ENCODE measurements around the gene GBGT1. TPM values are rescaled to one million over a fixed set of nuclear protein-coding genes. Genes with fewer than 3 reads are reported as not detected.

GBGT1 gene
- total RNA-seq, 1 donor from 2014 or later: 15.7 TPM

DNA sequence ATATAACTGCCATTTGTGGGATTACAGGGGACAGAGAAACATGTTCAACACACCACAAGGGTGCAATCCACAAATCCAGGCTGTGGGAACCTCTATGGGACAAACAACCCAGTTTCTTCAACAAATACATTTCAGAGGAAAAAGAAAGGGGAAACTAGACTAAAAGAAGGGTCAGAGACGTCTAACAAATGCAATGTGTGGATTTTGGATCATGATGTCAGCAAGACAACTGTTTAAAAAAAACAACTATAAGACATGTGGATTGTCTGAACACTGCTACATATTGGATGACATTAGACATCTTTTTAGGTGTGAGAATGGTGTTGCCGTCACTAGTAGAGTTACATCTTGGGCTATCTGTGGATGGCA is 38.8 kb downstream of the GBGT1 start:
- DNase-seq: no peak

DNA sequence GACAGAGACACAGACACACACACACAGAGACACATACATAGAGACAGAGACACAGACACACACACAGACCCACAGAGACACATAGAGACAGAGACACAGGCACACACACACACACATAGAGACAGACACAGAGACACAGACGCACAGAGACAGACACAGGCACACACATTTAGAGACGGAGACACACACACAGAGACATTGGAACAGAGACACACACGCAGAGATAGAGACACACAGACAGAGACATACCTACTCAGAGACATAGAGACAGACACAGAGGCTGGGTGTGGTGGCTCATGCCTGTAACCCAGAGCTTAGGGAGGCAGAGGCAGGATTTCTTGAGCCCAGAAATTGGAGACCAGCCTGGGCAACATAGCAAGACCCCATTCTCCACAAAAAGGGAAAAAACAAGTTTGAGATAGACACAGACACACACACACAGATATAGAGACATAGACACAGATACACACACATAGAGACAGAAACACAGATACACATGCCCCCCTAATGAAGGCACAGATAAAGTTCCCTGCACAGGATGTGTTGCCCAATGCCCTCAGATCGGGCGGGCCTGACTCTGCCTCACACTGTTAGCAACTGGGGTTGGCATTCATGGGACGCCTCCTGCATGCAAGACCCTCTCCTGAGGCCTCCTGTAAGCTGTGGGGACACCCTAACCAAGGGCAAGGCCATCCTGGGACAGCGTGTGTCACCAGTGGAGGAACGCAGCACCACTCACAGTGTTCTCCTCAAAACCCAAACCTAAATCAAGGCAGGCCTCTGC is 39.4 kb downstream of the GBGT1 start:
- DNase-seq: no peak

DNA sequence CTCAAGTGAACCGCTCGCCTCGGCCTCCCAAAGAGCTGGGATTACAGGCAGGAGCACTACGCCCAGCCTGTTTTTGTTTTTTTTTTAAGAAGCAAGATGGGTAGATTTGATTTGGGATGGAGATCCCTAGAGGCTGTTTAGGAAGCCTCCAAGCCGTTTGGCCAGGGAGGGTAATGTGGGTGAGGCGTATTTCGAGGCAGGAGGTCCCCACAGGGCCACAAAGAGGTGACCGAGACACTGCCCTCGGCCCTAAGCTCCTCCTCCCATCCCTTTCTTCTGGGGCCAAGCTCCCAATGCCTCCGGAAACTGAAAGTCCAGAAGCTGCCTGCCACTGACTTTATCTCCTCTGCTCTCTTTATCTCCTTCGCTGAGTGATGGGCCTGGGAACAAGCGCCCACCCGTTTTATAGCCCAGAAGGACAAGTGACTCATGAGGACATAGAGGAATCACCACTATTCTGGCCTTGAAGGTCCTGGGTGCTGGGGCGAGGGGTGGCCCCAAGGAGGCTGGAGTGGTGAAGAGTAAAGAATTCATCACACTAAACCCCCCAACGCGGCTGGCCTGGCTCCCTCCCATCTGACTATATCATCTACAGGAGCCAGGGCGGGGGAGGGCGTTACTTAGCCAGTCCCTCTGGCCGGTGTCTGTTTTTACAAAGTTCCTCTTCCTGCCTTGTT is 40.6 kb downstream of the GBGT1 start:
- no peak for DNase-seq

DNA sequence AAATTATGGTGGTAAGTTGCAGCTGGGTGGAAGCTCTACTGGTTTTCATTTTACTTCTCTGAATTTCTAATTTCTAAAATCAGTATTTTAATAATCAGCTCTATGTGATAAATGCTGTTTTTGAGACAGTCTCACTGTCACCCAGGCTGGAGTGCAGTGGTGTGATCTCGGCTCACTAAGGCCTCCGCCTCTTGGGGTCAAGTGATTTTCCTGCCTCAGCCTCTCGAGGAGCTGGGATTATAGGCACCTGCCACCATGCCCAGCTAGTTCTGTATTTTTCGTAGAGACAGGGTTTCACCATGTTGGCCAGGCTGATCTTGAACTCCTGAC is 41.1 kb downstream of the GBGT1 start:
- DNase-seq: no peak

DNA sequence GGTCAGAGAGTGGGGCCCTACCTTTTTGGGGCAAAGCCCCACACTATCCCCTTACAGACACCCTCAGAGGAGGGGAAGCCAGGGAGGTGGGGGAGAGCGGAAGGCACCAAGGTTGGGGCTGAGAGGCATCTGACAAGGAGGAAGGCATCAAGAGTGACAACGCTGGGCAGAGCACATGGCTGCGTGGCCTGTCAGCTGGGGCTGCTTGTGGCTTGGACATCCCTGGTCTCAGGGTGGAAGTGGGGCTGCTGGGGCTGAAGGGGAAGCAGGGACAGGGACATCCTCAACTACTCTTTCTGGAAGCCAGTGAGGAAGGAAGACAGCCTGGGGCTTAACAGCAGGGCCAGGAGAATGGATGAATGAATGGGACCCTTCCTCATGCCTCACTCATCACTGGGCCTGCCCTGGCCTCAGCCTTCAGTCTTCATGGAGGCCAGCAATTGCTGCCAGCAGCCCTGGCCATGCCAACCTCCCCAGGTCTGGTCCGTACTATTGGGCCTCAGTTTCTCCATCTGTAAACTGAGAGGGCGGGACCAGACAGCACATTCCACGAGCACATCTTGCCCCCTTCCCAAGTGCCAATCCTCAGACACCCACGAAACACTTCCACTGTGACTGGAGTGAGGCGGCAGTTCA is 41.7 kb downstream of the GBGT1 start:
- no peak for DNase-seq

DNA sequence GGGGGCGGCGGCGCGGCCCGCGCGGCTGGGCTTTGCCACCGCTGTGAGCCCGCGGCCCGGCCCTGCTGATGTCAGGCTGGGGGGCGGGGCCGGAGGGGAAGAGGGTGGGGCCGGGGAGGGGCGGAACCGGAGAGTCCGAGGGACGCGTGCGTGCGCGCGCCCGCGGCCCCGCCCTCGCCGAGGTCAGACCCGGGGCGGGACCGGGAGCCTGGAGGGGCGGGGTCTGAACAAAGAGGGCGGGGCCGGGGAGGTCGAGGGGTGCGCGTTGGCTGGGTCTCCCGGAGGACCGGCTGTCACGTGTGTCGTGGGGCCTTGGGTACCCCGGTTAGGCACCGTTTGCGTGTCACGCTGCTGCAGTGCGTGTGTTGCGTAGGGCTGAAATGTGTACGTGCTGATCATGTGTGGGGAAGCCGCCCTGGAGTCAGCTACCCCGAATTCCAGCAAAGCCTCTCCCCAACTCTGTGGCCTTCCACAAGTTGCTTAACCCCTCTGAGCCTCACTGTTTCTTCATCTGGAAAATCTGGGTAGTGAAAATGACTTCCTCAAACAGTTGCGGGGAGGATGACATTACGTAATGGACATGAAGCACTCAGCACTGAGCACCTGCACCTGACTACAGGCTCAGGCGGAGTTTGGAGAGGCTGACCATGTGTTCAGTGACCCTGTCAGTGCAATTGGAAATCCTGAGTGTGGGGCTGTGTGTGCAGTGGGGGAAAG is 42.4 kb downstream of the GBGT1 start, which contains the start of gene RALGDS:
RALGDS (minus strand) TSS at position 43 of the 717 bp plus-strand sequence. CDS start 86 bp downstream, outside the sequence.
- DNase-seq: peak; percentile 90

DNA sequence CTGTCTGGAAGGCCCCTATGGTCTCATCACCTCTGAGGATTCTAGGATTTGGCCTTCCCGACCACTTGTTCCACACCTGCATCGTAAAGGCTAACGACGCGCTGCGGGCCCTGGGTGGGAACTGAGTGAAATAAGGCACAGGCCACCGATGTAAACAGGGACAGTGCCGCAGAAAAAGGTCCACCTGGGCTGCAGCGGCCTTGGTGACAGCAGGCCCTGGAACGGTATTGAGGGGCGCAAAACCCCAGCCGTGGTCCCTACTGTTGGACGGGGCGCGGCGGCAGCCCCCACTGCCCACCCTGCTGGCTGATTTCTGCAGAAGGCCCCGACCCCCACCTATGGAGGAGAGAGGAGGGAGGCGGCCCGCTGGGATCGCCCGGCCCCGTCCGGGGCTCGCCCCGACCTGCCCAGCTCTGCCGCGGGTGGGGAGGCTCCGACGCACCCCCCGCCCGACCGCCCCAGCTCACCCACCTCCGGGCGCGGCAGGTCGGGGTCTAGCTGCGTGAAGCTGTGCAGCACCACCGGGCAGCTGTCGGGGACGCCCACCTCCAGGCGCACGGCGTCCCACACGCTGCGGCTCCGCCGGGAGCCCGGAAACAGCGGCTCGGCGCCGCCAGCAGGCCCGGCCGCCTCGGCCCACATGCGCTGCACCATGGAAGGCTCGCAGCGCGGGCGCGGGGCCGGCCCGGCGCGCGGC is 43.1 kb downstream of the GBGT1 start:
- DNase-seq: no peak

DNA sequence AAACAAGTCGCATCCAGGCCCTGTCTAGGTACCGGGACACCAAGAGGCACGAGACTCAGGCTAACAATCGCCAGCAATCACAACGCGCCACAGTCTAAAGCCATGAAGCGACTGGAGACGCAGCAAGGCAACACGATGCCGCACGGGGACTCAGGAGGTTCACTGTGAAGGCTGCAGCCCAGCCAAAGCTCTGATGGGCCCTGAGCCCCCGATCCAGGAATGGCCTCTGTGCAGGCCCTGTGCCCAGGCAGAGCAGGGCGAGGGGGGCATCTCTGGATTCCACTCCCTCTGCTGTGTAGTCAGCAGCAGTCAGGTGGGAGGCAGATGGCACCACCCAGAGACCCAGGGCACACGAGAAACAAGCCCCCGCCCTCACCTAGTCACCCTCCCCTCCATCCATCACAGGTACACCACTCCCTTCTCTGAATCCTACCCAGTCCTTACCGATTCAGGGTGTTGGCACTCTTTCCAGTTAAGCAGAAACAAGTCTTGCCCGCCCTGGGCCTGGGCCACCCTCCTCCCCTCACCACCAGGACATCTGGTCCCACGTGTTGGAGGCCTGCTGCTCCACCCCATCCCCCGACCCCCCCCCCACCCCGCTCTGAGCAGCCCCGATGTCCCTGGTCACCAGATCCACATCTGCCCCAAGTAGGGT is 43.7 kb downstream of the GBGT1 start:
- peak; percentile 43 for DNase-seq

DNA sequence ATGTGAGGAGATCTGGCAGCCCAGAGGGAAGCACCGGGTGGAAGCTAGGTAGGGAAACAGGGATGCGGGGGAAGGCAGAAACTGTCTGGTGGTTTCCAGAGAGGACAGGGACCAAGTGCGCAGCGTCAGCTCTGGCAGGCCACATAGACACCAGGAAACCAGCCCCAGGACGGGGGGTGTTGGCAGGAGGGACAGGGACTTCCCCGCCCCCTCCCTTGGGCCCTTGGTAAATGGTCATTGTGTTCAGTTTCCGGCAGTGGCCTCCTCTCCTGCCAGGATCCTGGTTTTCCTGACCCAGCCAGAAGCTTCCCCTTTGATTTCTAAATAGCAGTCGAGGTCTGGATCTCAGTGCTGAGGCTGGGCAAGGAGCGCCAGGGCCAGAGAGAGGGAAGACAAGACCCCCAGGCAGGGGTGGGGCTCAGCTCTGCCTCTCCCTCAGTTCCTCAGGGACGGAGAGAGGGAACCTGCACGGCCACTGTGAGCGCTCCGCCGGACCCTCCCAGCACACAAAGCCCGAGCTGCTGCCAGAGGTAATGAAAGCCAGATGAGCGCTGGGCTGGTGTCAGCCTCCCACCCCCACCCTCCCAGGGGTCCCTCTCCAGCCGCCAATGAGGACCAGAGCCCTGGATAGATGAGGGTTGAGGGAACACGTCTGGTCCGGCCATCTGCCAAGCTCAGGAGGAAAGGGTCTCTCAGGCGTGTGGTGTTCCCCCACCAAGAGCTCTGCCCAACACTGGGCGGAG is 44.4 kb downstream of the GBGT1 start:
- DNase-seq: peak; percentile 64

DNA sequence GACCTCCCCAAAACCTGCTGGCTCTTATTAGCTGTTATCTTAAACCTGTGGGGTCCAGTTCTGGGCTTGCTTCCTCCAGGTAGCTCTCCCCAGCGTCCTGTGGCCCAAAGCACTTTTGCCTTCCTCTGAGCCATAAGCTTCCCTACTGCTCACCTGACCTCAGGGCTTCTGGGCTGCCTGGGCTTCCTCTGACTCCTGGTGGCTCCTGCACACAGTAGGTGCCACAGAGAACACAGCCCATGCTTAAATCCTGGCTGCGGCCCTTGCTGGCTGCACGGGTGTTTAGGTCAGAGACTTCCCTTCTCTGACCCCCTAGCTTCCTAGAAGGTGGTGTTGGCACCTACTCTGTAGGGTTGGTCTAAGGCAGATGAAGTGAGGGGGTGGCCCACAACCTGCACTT is 45.1 kb downstream of the GBGT1 start:
- peak; percentile 7 for DNase-seq

DNA sequence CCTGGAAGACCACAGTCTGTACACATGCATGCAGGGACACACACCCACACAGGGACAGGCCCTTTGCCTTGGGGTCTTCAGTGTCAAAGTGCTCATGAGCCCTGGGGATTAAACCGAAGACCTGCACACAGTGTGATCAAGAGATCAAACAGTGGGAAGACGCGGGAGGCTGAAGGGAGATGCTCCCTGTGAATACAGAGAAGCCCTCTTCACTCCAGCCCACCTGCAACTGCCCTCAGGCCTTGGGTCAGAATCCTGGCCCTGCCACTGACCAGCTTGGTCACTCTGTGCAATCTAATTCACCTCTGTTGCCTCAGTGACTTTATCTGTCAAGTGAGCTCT is 45.6 kb downstream of the GBGT1 start:
- DNase-seq: no peak

DNA sequence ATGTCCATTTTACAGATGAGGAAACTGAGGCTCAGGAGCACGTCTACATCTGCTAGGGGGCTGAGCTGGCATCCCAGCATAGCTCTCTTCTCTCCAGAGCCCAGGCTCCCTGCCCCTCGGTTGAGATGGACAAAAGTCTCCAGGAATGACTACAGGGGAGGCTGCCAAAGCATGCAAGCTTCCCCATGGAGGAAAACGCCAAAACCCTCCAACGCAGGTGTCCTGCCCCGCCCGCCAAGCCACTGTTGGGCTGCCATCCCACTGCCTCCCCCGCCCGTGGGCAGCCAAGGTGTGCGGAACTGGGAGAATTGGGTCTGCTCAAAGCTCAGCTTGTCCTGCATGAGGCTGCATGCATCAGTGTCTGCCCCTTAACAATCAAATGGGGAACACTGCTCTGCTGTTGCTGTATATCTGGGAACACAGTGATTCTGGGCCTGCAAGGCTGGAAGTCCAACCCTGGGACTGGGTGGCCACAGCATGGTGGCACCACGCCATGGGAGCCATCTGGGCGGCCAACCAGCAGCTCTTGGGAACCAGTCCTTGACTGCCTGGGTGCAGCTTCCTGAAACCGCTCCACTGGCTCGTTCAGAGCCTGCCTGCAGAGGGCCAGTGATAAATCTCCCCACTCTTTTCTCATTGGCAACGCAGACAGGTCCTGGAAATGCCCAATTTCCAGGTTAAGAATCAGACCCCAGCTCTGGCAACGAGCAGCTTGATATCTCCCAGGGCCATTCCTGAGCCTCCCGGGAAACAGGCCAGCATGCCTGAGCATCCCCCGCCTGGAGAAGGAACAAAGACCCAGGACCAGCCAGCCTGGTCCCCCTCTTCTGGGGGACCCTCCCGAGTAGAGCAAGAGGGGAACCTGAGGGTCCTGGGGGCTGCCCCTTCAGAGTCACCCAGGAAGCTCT is 46.2 kb downstream of the GBGT1 start:
- no peak for DNase-seq

DNA sequence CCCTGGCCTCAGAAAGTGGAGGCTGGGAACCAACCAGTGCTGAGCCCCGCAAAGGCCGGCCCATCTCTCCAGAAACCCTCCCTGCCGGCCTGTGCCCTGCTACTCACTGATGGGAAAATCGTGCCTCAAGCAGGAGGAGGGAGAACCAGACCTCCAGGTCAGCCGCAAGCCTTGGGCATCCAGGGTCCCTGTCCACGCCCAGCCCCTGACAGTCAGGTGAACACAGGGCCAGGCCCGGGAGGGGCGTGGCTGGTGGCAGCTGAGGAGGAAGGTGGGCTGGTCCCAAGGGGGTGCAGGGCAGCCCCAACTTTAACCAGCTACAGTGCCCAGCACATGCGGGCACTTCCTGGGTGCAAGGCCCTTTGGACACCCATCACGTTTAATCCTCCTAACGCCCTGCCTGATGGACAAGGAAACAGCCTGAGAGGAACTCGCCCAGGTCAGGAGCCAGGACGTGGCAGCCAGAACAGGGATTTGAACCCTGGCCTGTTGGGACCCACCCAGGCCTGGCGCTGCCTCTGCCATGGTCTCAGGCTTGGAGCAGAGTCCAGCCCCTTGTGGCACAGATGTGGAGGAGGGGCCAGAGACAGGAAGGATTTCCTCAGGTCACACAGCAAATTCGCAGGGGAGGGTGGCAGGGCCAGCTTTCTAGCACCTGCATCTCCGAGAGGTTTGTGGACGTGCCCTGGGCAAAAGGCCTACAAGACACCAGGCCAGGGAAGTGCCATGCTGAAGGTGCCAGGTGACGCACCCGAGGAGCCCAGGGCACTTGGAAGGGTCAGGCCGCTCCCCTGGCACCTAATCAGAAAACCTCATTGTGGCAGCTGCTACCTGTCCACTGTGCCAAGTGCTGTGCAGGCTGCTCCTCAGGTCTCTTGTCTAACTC is 47.1 kb downstream of the GBGT1 start:
- no peak for DNase-seq

DNA sequence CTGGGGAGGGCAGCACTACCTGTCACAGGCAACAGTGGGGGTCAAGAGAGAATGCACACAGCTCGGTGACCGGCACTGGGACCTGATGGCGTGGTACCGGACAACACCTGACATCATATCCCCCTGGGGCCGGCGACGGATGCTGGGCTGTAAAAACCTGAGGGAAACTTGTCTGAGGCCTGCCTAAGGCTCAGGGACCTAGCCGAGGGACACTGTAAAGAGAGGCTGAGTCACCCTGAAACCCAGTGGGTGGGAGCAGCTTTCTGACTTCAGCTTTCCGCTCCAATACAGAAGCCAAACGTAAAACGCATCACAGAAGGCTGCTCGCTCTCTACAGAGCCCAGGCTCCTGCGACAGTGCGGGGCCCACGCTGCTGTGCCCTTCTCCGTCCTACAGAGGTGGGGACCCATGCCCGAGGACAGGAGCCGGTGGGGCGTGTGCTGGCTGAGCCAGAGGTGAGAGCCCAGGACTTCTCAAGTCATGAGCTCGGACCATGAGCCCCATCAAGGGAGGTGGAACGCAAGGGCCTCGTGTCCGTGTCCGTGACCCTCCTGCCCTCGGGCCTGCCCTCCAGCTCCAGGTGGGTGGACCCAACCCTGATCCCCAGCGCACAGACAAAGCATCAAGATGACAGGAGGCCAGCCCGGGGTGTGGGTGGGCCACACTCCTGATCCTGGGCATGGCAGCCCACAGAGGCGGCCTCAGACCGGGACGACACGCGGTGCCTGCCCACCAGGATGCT is 47.9 kb downstream of the GBGT1 start:
- no peak for DNase-seq

DNA sequence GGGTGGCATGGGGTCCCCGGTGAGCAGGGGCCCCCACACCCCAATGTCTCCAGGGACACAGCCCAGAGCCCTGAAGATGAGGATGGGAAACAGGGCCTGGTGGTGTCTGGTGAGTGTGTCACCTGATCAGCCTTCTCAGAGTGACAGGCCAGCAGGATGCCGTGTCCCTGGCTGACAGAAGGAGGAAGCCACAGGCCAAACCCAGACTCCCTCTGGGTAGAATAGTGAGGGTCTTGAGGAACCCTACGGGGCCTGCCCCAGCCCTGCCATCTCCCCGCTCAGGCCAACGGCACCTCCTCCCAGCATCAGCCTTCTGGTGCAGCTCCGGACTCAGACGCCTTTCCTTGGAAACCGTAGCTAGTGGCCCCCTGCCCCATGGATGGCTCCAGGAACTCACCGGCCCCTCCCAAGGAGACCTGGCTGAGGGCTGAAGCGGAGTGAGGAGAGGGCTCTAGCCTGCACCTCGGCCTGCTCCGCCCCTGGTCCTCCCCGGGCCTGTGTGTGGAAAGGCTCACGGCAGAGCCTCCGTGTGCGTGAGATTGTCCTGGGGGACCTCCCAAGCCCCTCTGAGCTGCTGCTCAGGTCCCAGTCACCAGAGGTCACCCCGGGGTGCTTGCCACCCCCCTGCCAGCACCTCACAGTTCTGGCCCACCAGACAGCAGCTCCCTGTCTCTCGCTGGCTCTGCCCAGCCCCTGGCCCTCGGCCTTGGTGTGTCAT is 48.7 kb downstream of the GBGT1 start:
- DNase-seq: no peak

DNA sequence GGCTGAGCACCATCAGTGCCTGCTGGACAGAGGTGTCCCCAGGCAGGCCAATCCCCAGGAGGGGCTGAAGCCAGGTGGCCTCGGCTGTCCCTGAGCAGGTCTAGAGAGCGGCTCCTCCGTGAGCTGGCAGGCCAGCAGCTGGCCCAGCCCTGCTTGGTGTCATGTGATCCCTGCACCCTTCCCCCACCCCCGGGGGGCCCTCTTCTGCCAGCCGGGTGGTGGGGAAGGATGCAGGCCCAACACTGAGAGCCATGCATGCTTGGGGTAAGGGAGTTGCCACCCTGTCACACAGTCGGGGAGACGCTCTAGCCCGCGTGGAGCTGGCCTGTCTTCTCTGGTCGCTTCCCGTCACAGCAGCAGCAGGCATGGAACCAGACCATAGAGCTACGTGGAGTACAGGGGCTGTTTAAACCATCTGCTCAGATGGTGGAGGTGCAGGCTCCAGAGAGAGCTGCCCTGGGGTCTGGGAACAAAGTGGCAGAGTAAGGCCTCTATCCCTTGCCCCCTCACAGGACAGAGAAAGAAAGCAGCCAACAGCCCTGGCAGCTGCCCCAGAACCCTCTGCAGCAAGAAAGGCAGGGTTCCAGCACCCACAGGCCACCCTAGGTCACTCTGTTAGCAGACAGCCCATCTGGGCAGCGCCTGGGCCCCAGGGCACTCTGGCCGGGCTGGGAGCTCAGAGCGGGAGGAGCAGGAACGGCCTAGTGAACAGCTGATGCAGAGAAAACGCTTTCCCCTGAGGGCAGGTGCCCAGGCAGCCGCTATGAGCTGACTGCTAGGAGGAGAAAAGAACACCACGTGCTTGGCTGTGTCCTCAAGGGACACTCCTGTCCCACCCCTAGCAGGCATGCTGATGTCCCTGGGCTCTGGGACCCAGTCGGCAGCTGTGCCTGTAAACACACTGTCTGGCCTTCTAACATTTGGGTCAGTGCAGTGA is 49.5 kb downstream of the GBGT1 start:
- DNase-seq: no peak
